ENCODE results near the gene OR2B6. TPM values are rescaled to one million over a fixed set of nuclear protein-coding genes. Genes with fewer than 3 reads are reported as not detected.

OR2B6 gene
- total and polyA plus RNA-seq, 2 of the 8 experiments (the other 6 are each of a cell fraction or from before 2014, with no cell fraction given), result 0.26 TPM; not detected in 1

DNA sequence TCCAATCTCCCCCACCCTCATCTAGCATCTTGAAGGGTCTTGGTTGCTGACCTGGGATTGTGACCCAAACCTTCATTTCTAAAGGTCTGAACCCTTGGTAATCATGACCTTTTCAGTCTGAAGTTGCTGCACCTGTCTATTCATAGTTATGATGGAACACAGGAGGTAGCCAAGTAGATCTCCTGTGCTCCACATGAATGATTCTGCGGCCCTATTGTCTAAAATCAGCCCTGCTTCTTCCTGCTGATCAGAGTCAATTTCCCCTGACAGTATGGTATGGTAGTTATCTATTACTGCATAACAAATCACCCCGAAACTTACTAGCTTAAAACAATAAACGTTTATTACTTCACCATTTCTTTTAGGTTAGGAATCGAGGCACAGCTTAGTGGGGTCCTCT lies 9.0 kb downstream of the OR2B6 start:
- no peaks in the 10 kb centered on the region for H3K79me2 ChIP-seq (ENCODE audit: control insufficient read depth in 1 of 2, insufficient read depth in 2 of 2, low read length in 2 of 2)
- no peaks in the 10 kb centered on the region for H3K23me2 ChIP-seq (ENCODE audit: low read depth, low read length)
- H3K9ac ChIP-seq (replicated peaks in 1 of 4; ENCODE audit: extremely low read depth in 1 of 4, low read depth in 3 of 4, low read length in 3 of 4), result no peak overlapping the region
- no peak for DNase-seq (ENCODE audit: low read depth in 1 of 2, low spot score in 2 of 2)
- no peaks in the 10 kb centered on the region for H3K27me3 ChIP-seq (replicated peaks in 1 of 4; ENCODE audit: control insufficient read depth in 3 of 4, extremely low read depth in 1 of 4, insufficient read depth in 3 of 4, low read length in 3 of 4)
- no peak overlapping the region for H3K4me3 ChIP-seq (ENCODE audit: extremely low read depth in 1 of 4, insufficient read depth in 2 of 4, low read depth in 3 of 4, low read length in 4 of 4)
- no peak overlapping the region for H2BK5ac ChIP-seq (ENCODE audit: low read depth, low read length)
- H3K4me2 ChIP-seq (ENCODE audit: insufficient read depth in 1 of 2, low read depth in 2 of 2, low read length in 2 of 2), result no peak overlapping the region
- no peak overlapping the region for H3K4ac ChIP-seq (replicated peaks; ENCODE audit: insufficient read length, low read depth, low read length)
- peaks cover 0 to 6% of the 10 kb centered on the region in 2 experiments; a peak in 1 of 4 replicates for H3K9me3 ChIP-seq (ENCODE audit: insufficient read depth in 2 of 2, low read depth in 1 of 2, low read length in 1 of 2)
- ChIA-PET CTCF (ENCODE audit: partially characterized antibody) (interaction anchor here (2.1 kb wide), 1 partner anchor 8 kb away, joined by 4 read pairs; the partner anchor contains the start of gene OR2B6), POLR2A (ENCODE audit: partially characterized antibody) (no interaction called here)
- H4K8ac ChIP-seq (ENCODE audit: extremely low read depth, insufficient read depth, low read length), result no peak overlapping the region
- no peak overlapping the region for H3K14ac ChIP-seq (ENCODE audit: insufficient read length)
- no peak overlapping the region for H3K56ac ChIP-seq (replicated peaks; ENCODE audit: insufficient read length, low read depth, low read length)
- H2BK120ac ChIP-seq (replicated peaks; ENCODE audit: low read depth, low read length), result no peak overlapping the region
- TF ChIP-seq KDM4A (IDR thresholded peaks at IDR 0.05; ENCODE audit: low read depth, low read length, severe bottlenecking), result no peak
- TF ChIP-seq, protein P1, sequence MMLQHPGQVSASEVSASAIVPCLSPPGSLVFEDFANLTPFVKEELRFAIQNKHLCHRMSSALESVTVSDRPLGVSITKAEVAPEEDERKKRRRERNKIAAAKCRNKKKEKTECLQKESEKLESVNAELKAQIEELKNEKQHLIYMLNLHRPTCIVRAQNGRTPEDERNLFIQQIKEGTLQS (IDR thresholded peaks at IDR 0.05; ENCODE audit: insufficient read depth, low read depth, low read length), result no peak
- H2AK5ac ChIP-seq (ENCODE audit: low read depth, low read length), result no peak overlapping the region
- H3K18ac ChIP-seq (ENCODE audit: extremely low read depth, low read length), result no peak overlapping the region
- FAIRE-seq, result no peak
- H3K36me3 ChIP-seq (ENCODE audit: control insufficient read depth in 2 of 4, insufficient read depth in 4 of 4, low read length in 3 of 4), result no peaks in the 10 kb centered on the region
- H4K20me1 ChIP-seq (replicated peaks in 1 of 2; ENCODE audit: control insufficient read depth in 1 of 2, insufficient read depth in 2 of 2, low read length in 2 of 2), result no peaks in the 10 kb centered on the region
- WGBS, 2 experiments (ENCODE audit: extremely low coverage in 1 of 2, insufficient coverage in 1 of 2, insufficient read length in 1 of 2, insufficient replicate concordance in 2 of 2, low coverage in 1 of 2, low lambda C conversion rate in 2 of 2, missing lambda C conversion rate in 1 of 2), result 86% methylated on average over 4 of the region's 4 CpGs; no CpG with 5 or more reads in 1 of the 2 experiments
- H3K79me1 ChIP-seq (ENCODE audit: low read depth, low read length), result no peaks in the 10 kb centered on the region
- no peak overlapping the region for H4K5ac ChIP-seq (ENCODE audit: insufficient read length, low read depth, low read length)
- H2AFZ ChIP-seq (ENCODE audit: low read length), result no peak overlapping the region
- no peak overlapping the region for H4K91ac ChIP-seq (replicated peaks; ENCODE audit: insufficient read length, low read length)
- H3K27ac ChIP-seq (ENCODE audit: low read depth, low read length), result no peak overlapping the region
- no peaks in the 10 kb centered on the region for H3K4me1 ChIP-seq (replicated peaks in 1 of 4; ENCODE audit: control insufficient read depth in 3 of 4, insufficient read depth in 4 of 4, low read length in 3 of 4)
- H3K23ac ChIP-seq (ENCODE audit: insufficient read length), result no peak overlapping the region
- H2BK15ac ChIP-seq (ENCODE audit: low read length), result no peak overlapping the region
- H2BK12ac ChIP-seq (ENCODE audit: low read depth, low read length), result no peak overlapping the region
- H2BK20ac ChIP-seq (ENCODE audit: low read length), result no peak overlapping the region
